ENCODE data around the gene CRYZ. TPM values are rescaled to one million over a fixed set of nuclear protein-coding genes. Genes with fewer than 3 reads are reported as not detected.

Gene CRYZ
- total RNA-seq, 1 experiment from 2014 or later, result 57.7 TPM

DNA sequence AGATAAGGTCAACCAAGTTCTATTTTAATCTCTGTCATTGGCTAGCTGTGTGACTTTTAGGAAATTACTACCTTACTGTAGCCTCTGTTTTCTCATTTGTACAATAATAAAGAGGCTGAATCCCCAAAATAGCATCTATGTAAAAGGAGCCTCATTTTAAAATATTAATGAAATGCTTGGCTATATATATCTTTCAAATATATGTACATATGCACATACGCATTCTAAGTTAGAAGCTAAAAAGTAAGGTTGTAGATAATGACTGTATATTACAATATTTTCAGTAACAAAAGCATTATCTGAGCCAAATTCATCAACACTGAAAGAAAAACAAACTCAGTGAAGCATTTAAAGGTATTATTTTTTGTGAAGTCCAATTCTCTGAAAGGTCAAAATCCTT, 44.7 kb upstream of the CRYZ start:
- Histone ChIP-seq H2AFZ (ENCODE audit: low read length) (no peak overlapping the region), H3K4me1 (ENCODE audit: insufficient read depth, low read length) (no peaks in the 10 kb centered on the region), H3K27ac (ENCODE audit: low read length) (no peak overlapping the region), H3K4me3 (ENCODE audit: low read length) (no peak overlapping the region), H3K4me2 (ENCODE audit: low read length) (no peak overlapping the region), H3K27me3 (ENCODE audit: low read length) (peaks cover 80% of the 10 kb centered on the region), H3K36me3 (ENCODE audit: low read depth, low read length) (no peaks in the 10 kb centered on the region), H3F3A (ENCODE audit: low read length, unreplicated experiment) (no peaks in the 10 kb centered on the region), H3K9me3 (ENCODE audit: low read length) (no peaks in the 10 kb centered on the region), H3K79me2 (ENCODE audit: low read length) (no peaks in the 10 kb centered on the region), H3K9ac (ENCODE audit: low read length) (no peak overlapping the region), H3K9me2 (replicated peaks; ENCODE audit: low read length) (no peaks in the 10 kb centered on the region), H4K20me1 (ENCODE audit: low read length) (no peaks in the 10 kb centered on the region)
- no TSS peak for BruUV-seq (replicated peaks)
- no peak for ATAC-seq
- ChIA-PET POLR2A (ENCODE audit: unreplicated experiment) (no interaction called here), CTCF (no interaction called here)
- TF ChIP-seq EZH2phosphoT487 (IDR thresholded peaks at IDR 0.05; ENCODE audit: borderline replicate concordance, low read length), result no peak
- no peak for TF ChIP-seq EZH2 (IDR thresholded peaks at IDR 0.05; ENCODE audit: low read length, unreplicated experiment)
- TF ChIP-seq, protein P1, sequence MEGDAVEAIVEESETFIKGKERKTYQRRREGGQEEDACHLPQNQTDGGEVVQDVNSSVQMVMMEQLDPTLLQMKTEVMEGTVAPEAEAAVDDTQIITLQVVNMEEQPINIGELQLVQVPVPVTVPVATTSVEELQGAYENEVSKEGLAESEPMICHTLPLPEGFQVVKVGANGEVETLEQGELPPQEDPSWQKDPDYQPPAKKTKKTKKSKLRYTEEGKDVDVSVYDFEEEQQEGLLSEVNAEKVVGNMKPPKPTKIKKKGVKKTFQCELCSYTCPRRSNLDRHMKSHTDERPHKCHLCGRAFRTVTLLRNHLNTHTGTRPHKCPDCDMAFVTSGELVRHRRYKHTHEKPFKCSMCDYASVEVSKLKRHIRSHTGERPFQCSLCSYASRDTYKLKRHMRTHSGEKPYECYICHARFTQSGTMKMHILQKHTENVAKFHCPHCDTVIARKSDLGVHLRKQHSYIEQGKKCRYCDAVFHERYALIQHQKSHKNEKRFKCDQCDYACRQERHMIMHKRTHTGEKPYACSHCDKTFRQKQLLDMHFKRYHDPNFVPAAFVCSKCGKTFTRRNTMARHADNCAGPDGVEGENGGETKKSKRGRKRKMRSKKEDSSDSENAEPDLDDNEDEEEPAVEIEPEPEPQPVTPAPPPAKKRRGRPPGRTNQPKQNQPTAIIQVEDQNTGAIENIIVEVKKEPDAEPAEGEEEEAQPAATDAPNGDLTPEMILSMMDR (conservative IDR thresholded peaks at IDR 0.05; ENCODE audit: low read depth, low read length), result no peak
- intact Hi-C loops (cut with micrococcal nuclease), result no loop called here
- no peak for DNase-seq

DNA sequence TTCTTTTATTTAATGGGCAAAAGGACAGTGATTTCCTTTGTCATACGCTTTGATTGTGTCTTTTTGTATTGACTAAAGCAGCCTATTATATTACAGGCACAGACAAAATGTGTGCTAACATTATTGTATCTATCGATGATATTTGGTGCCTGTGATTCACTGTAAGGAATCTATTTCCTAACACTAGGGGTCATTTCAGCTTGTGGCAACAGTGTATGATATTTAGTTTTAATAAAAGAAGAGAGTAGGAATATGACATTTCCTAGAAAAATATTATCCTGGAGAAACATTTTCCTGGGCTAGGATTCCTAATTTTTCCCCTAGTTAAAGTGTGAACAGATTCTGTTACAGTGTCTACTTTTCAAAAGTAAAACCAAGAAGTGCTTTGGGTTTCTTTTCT, 42.9 kb upstream of the CRYZ start:
- ATAC-seq, result no peak
- intact Hi-C loops (cut with micrococcal nuclease), result no loop called here
- no peaks in the 10 kb centered on the region for H3K9me2 ChIP-seq (replicated peaks; ENCODE audit: low read length)
- H4K20me1 ChIP-seq (ENCODE audit: low read length), result no peaks in the 10 kb centered on the region
- no peaks in the 10 kb centered on the region for H3K4me1 ChIP-seq (ENCODE audit: insufficient read depth, low read length)
- no peak overlapping the region for H3K9ac ChIP-seq (ENCODE audit: low read length)
- POLR2A ChIA-PET (ENCODE audit: unreplicated experiment), result no interaction called here
- TF ChIP-seq, protein P1 (conservative IDR thresholded peaks at IDR 0.05; ENCODE audit: low read depth, low read length), result peak; percentile 36
- TF ChIP-seq EZH2 (IDR thresholded peaks at IDR 0.05; ENCODE audit: low read length, unreplicated experiment), result no peak
- no peaks in the 10 kb centered on the region for H3K36me3 ChIP-seq (ENCODE audit: low read depth, low read length)
- no peaks in the 10 kb centered on the region for H3K9me3 ChIP-seq (ENCODE audit: low read length)
- H2AFZ ChIP-seq (ENCODE audit: low read length), result no peak overlapping the region
- no peak for DNase-seq
- H3K27ac ChIP-seq (ENCODE audit: low read length), result no peak overlapping the region
- no peak overlapping the region for H3K4me2 ChIP-seq (ENCODE audit: low read length)
- BruUV-seq (replicated peaks), result no TSS peak
- peaks cover 69% of the 10 kb centered on the region for H3K27me3 ChIP-seq (ENCODE audit: low read length)
- no peaks in the 10 kb centered on the region for H3F3A ChIP-seq (ENCODE audit: low read length, unreplicated experiment)
- CTCF ChIA-PET, result interaction anchor here (1.5 kb wide), 1 partner anchor 427 kb away, joined by 4 read pairs; no protein-coding TSS in a partner anchor
- no peak overlapping the region for H3K4me3 ChIP-seq (ENCODE audit: low read length)
- H3K79me2 ChIP-seq (ENCODE audit: low read length), result no peaks in the 10 kb centered on the region

DNA sequence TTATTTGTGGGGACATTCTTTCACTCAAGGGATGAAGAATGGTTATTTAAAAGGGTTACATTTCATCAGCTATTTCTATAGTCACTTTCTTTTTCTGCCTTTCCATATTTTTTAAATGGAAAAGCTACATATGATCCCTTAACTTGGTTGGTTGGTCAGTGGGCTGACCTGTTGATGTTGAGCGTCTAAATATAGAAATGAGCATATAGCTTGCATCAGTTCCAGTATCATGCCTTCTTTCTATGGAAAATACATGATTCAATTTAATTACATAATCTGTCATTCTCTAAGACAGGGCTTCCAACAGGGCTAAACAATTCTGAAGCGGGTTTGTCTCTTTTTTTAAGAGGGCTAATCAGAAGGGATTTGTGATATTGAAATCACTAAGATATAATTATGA, 40.7 kb upstream of the CRYZ start:
- Histone ChIP-seq H3K79me2 (ENCODE audit: low read length) (no peaks in the 10 kb centered on the region), H3K4me2 (ENCODE audit: low read length) (no peak overlapping the region), H2AFZ (ENCODE audit: low read length) (no peak overlapping the region), H3K4me1 (ENCODE audit: insufficient read depth, low read length) (no peaks in the 10 kb centered on the region), H3K27me3 (ENCODE audit: low read length) (peaks cover 57% of the 10 kb centered on the region), H3K9me2 (replicated peaks; ENCODE audit: low read length) (no peaks in the 10 kb centered on the region), H3F3A (ENCODE audit: low read length, unreplicated experiment) (no peaks in the 10 kb centered on the region), H4K20me1 (ENCODE audit: low read length) (no peaks in the 10 kb centered on the region), H3K9me3 (ENCODE audit: low read length) (no peaks in the 10 kb centered on the region), H3K4me3 (ENCODE audit: low read length) (no peak overlapping the region), H3K27ac (ENCODE audit: low read length) (no peak overlapping the region), H3K36me3 (ENCODE audit: low read depth, low read length) (no peaks in the 10 kb centered on the region), H3K9ac (ENCODE audit: low read length) (no peak overlapping the region)
- ChIA-PET CTCF (interaction anchor here (0.6 kb wide), 1 partner anchor 1601 kb away, joined by 3 read pairs; no protein-coding TSS in a partner anchor), POLR2A (ENCODE audit: unreplicated experiment) (no interaction called here)
- intact Hi-C loops (cut with micrococcal nuclease), result no loop called here
- ATAC-seq, result no peak
- no TSS peak for BruUV-seq (replicated peaks)
- no peak for DNase-seq
- TF ChIP-seq, protein P1 (conservative IDR thresholded peaks at IDR 0.05; ENCODE audit: low read depth, low read length), result no peak
- TF ChIP-seq EZH2 (IDR thresholded peaks at IDR 0.05; ENCODE audit: low read length, unreplicated experiment) (no peak), EZH2phosphoT487 (IDR thresholded peaks at IDR 0.05; ENCODE audit: borderline replicate concordance, low read length) (no peak)
